ENCODE results near the gene CACNG6. TPM values are rescaled to one million over a fixed set of nuclear protein-coding genes. Genes with fewer than 3 reads are reported as not detected.

CACNG6 gene
- total RNA-seq, 1 experiment from 2014 or later, result not detected

DNA sequence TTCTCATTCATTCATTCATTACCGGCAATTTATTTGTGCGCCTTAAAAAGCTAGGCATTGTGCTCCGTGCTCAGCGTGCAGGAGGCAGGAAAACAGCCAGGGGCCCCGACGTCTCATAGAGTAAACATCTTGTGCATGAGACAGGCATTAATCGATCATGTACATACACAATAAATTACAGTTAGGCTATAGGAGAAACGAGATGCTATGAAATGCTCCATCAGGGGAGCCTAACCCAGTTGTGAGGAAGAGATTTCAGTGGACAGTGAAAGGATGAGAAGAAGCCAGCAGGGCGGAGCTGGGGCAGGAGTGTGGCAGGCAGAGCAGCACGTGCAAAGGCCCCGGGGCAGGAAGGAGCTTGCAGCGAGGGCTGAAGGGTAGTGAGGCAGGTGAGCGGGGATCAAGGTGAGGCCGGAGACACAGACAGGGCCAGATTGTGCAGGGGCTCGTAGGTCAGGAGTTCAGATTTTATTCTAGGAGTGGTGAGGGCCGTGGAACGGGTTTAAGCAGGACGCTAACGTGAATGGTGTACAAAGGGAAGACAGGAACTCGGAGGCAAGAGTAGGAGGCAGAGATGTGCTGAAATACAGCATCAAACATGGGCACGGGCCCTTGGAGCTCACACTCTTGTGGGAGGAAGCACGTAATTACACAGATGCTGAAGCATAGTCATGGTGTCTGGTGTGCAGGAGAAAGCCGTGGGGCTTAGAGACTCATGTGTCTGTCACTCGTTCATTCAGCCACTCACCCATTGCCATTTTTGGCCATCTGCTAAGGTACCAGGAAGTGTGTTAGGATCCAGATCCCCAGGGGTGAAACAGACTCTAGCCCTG, 7.8 kb upstream of the CACNG6 start:
- no peak for ATAC-seq
- Histone ChIP-seq H3K79me2 (ENCODE audit: low read length) (peaks cover 11% of the 10 kb centered on the region), H3K9me2 (replicated peaks; ENCODE audit: low read length) (no peaks in the 10 kb centered on the region), H3K4me1 (ENCODE audit: insufficient read depth, low read length) (peaks cover 17% of the 10 kb centered on the region), H3K9me3 (ENCODE audit: low read length) (no peaks in the 10 kb centered on the region), H3K4me3 (ENCODE audit: low read length) (no peak overlapping the region), H3K9ac (ENCODE audit: low read length) (no peak overlapping the region), H4K20me1 (ENCODE audit: low read length) (no peaks in the 10 kb centered on the region), H3F3A (ENCODE audit: low read length, unreplicated experiment) (peaks cover 7% of the 10 kb centered on the region), H3K36me3 (ENCODE audit: low read depth, low read length) (no peaks in the 10 kb centered on the region), H3K4me2 (ENCODE audit: low read length) (no peak overlapping the region), H3K27me3 (ENCODE audit: low read length) (no peaks in the 10 kb centered on the region), H2AFZ (ENCODE audit: low read length) (no peak overlapping the region), H3K27ac (ENCODE audit: low read length) (no peak overlapping the region)
- no TSS peak for BruUV-seq (replicated peaks)
- no peak for DNase-seq
- POLR2A ChIA-PET (ENCODE audit: unreplicated experiment), result no interaction called here
- CTCF ChIA-PET, result no interaction called here
- intact Hi-C loops (cut with micrococcal nuclease), result no loop called here
- TF ChIP-seq, protein P1, sequence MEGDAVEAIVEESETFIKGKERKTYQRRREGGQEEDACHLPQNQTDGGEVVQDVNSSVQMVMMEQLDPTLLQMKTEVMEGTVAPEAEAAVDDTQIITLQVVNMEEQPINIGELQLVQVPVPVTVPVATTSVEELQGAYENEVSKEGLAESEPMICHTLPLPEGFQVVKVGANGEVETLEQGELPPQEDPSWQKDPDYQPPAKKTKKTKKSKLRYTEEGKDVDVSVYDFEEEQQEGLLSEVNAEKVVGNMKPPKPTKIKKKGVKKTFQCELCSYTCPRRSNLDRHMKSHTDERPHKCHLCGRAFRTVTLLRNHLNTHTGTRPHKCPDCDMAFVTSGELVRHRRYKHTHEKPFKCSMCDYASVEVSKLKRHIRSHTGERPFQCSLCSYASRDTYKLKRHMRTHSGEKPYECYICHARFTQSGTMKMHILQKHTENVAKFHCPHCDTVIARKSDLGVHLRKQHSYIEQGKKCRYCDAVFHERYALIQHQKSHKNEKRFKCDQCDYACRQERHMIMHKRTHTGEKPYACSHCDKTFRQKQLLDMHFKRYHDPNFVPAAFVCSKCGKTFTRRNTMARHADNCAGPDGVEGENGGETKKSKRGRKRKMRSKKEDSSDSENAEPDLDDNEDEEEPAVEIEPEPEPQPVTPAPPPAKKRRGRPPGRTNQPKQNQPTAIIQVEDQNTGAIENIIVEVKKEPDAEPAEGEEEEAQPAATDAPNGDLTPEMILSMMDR (conservative IDR thresholded peaks at IDR 0.05; ENCODE audit: low read depth, low read length), result no peak
- TF ChIP-seq EZH2 (IDR thresholded peaks at IDR 0.05; ENCODE audit: low read length, unreplicated experiment) (no peak), EZH2phosphoT487 (IDR thresholded peaks at IDR 0.05; ENCODE audit: borderline replicate concordance, low read length) (no peak)

DNA sequence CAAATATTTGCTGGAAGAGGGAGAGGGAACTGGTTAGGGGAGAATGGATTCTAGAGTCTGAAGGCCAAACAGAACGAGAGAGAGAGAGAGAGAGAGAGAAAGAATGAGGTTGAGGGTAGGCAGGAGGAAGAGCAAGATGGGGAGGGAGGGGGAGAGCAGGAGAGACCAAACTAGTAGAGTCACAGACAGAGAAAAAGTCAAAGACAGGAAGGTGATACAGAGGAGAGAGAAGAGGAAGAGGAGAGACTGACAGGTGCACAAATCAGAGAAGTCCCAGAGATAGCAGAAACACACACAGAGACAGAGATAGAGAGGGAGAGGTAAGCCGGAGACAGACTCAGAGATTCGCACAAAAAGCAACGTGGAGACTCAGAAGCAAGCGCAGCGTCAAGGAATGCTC, 5.6 kb upstream of the CACNG6 start:
- ChIA-PET POLR2A (ENCODE audit: unreplicated experiment) (no interaction called here), CTCF (no interaction called here)
- H3K36me3 ChIP-seq (ENCODE audit: low read depth, low read length), result no peaks in the 10 kb centered on the region
- H3K27me3 ChIP-seq (ENCODE audit: low read length), result no peaks in the 10 kb centered on the region
- H3F3A ChIP-seq (ENCODE audit: low read length, unreplicated experiment), result no peaks in the 10 kb centered on the region
- no peaks in the 10 kb centered on the region for H3K9me2 ChIP-seq (replicated peaks; ENCODE audit: low read length)
- TF ChIP-seq, protein P1 (conservative IDR thresholded peaks at IDR 0.05; ENCODE audit: low read depth, low read length), result no peak
- TF ChIP-seq EZH2phosphoT487 (IDR thresholded peaks at IDR 0.05; ENCODE audit: borderline replicate concordance, low read length) (no peak), EZH2 (IDR thresholded peaks at IDR 0.05; ENCODE audit: low read length, unreplicated experiment) (no peak)
- H3K79me2 ChIP-seq (ENCODE audit: low read length), result no peaks in the 10 kb centered on the region
- no peak overlapping the region for H3K4me2 ChIP-seq (ENCODE audit: low read length)
- H3K9ac ChIP-seq (ENCODE audit: low read length), result no peak overlapping the region
- ATAC-seq, result no peak
- H3K27ac ChIP-seq (ENCODE audit: low read length), result no peak overlapping the region
- H3K9me3 ChIP-seq (ENCODE audit: low read length), result no peaks in the 10 kb centered on the region
- H3K4me3 ChIP-seq (ENCODE audit: low read length), result no peak overlapping the region
- DNase-seq, result no peak
- no peaks in the 10 kb centered on the region for H4K20me1 ChIP-seq (ENCODE audit: low read length)
- BruUV-seq (replicated peaks), result no TSS peak
- peaks cover 12% of the 10 kb centered on the region for H3K4me1 ChIP-seq (ENCODE audit: insufficient read depth, low read length)
- no peak overlapping the region for H2AFZ ChIP-seq (ENCODE audit: low read length)
- intact Hi-C loops (cut with micrococcal nuclease), result no loop called here

DNA sequence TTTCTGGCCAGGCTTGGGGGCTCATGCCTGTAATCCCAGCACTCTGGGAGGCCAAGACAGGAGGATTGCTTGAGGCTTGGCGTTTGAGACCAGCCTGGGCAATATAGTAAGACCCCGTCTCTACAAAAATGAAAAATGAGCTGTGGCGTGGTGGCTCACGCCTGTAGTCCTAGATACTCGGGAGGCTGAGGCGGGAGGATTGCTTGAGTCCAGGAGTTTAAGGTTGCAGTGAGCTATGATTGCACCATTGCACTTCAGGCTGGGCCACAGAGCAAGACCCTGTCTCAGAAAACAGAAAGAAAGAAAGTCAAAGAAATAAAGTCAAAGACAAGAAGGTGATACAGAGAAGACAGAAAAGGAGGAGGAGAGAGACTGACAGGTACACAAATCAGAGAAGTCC, 2.5 kb upstream of the CACNG6 start:
- TF ChIP-seq EZH2phosphoT487 (IDR thresholded peaks at IDR 0.05; ENCODE audit: borderline replicate concordance, low read length) (no peak), EZH2 (IDR thresholded peaks at IDR 0.05; ENCODE audit: low read length, unreplicated experiment) (no peak)
- TF ChIP-seq, protein P1 (conservative IDR thresholded peaks at IDR 0.05; ENCODE audit: low read depth, low read length), result no peak
- POLR2A ChIA-PET (ENCODE audit: unreplicated experiment), result no interaction called here
- H2AFZ ChIP-seq (ENCODE audit: low read length), result no peak overlapping the region
- H3K9me2 ChIP-seq (replicated peaks; ENCODE audit: low read length), result no peaks in the 10 kb centered on the region
- H3K4me1 ChIP-seq (ENCODE audit: insufficient read depth, low read length), result 0 out of 2 replicates have a peak, but pooled peaks cover 3% of the 10 kb centered on the region
- intact Hi-C loops (cut with micrococcal nuclease), result no loop called here
- no peak overlapping the region for H3K4me2 ChIP-seq (ENCODE audit: low read length)
- ATAC-seq (no peak), DNase-seq (no peak)
- no peaks in the 10 kb centered on the region for H3K36me3 ChIP-seq (ENCODE audit: low read depth, low read length)
- H3K27me3 ChIP-seq (ENCODE audit: low read length), result no peaks in the 10 kb centered on the region
- no peak overlapping the region for H3K9ac ChIP-seq (ENCODE audit: low read length)
- CTCF ChIA-PET, result interaction anchor here (0.6 to 1.1 kb wide), 2 partner anchors 30 to 41 kb away, joined by 9 to 10 read pairs; no protein-coding TSS in a partner anchor
- H3K4me3 ChIP-seq (ENCODE audit: low read length), result no peak overlapping the region
- H3K9me3 ChIP-seq (ENCODE audit: low read length), result no peaks in the 10 kb centered on the region
- no TSS peak for BruUV-seq (replicated peaks)
- no peaks in the 10 kb centered on the region for H3F3A ChIP-seq (ENCODE audit: low read length, unreplicated experiment)
- H4K20me1 ChIP-seq (ENCODE audit: low read length), result no peaks in the 10 kb centered on the region
- H3K27ac ChIP-seq (ENCODE audit: low read length), result no peak overlapping the region
- no peaks in the 10 kb centered on the region for H3K79me2 ChIP-seq (ENCODE audit: low read length)
